Central memory CD8-positive, alpha-beta T cell (primary cell): ENCODE results near the gene MMS19.
"Not testable (repeated sequence)": the region's sequence is repeated elsewhere in the genome, so short reads cannot be mapped to it uniquely, and the experiment has no call there.

ENCODE experiments used
- ATAC-seq: fragments of 150-1000 bp; cut with Tn5 transposase; replicated peaks from 2 replicates; pipeline ENCODE4 v1.10.0; 2022; ENCODE audit warnings: mild to moderate bottlenecking, moderate FRiP score, moderate number of reproducible peaks; ENCODE audit not compliant: poor library complexity, severe bottlenecking; ENCODE audit errors: extremely low read depth
- DNase-seq, 2 donors: peaks; one replicate each; pipeline ENCODE4 v3.0.0; 2021; ENCODE audit warnings: low spot score in 2 of 2
- H3K27ac Mint-ChIP-seq: one replicate; pipeline ENCODE4 v1.8.0; 2022; ENCODE audit warnings: low read depth, mild to moderate bottlenecking, moderate library complexity, mixed read lengths
- H3K27me3 Mint-ChIP-seq: one replicate; pipeline ENCODE4 v1.8.0; 2022; ENCODE audit warnings: mixed read lengths
- H3K36me3 Mint-ChIP-seq: one replicate; pipeline ENCODE4 v1.8.0; 2022; ENCODE audit warnings: mild to moderate bottlenecking, moderate library complexity, mixed read lengths; ENCODE audit not compliant: insufficient read depth
- H3K4me1 Mint-ChIP-seq: one replicate; pipeline ENCODE4 v1.8.0; 2022; ENCODE audit warnings: mixed read lengths
- H3K4me3 Mint-ChIP-seq: one replicate; pipeline ENCODE4 v1.8.0; 2022; ENCODE audit warnings: mild to moderate bottlenecking, moderate library complexity, mixed read lengths
- H3K9me3 Mint-ChIP-seq: one replicate; pipeline ENCODE4 v1.8.0; 2022; ENCODE audit warnings: mixed read lengths

Gene MMS19

GRCh38 chr10:97537186-97537869, 39.1 kb upstream of the MMS19 start:
- Mint-ChIP-seq H3K36me3 (peaks cover 2% of the 10 kb centered on the region), H3K27me3 (no peaks in the 10 kb centered on the region)
- DNase-seq = no peak

GRCh38 chr10:97534746-97535367, 36.6 kb upstream of the MMS19 start:
- Mint-ChIP-seq H3K27ac (no peak overlapping the region), H3K9me3 (no peaks in the 10 kb centered on the region), H3K4me3 (no peak overlapping the region), H3K27me3 (no peaks in the 10 kb centered on the region), H3K36me3 (peaks cover 2% of the 10 kb centered on the region), H3K4me1 (no peaks in the 10 kb centered on the region)
- no peak for DNase-seq
- no peak for ATAC-seq

More at GRCh38 chr10:97537186-97537869, 39.1 kb upstream of the MMS19 start:
- no peak for ATAC-seq
- Mint-ChIP-seq H3K27ac (no peak overlapping the region), H3K9me3 (no peaks in the 10 kb centered on the region), H3K4me3 (no peak overlapping the region), H3K4me1 (no peaks in the 10 kb centered on the region)

GRCh38 chr10:97533888-97534287, 35.7 kb upstream of the MMS19 start:
- H3K27ac Mint-ChIP-seq = no peak overlapping the region
- no peaks in the 10 kb centered on the region for H3K4me1 Mint-ChIP-seq
- H3K9me3 Mint-ChIP-seq = no peaks in the 10 kb centered on the region
- DNase-seq (no peak), ATAC-seq (no peak)
- peaks cover under 1% of the 10 kb centered on the region for H3K36me3 Mint-ChIP-seq
- no peak overlapping the region for H3K4me3 Mint-ChIP-seq
- no peaks in the 10 kb centered on the region for H3K27me3 Mint-ChIP-seq

- H3K9me3 Mint-ChIP-seq = no peaks in the 10 kb centered on the region
- H3K4me1 Mint-ChIP-seq = no peaks in the 10 kb centered on the region
- H3K27me3 Mint-ChIP-seq = no peaks in the 10 kb centered on the region
- no peak overlapping the region for H3K27ac Mint-ChIP-seq
- DNase-seq (no peak), ATAC-seq (no peak)
- H3K36me3 Mint-ChIP-seq = no peaks in the 10 kb centered on the region
- no peak overlapping the region for H3K4me3 Mint-ChIP-seq
Measured at GRCh38 chr10:97532935-97533671, 34.9 kb upstream of the MMS19 start.

- Mint-ChIP-seq H3K27ac (no peak overlapping the region), H3K27me3 (no peaks in the 10 kb centered on the region), H3K4me3 (no peak overlapping the region), H3K9me3 (no peaks in the 10 kb centered on the region), H3K4me1 (no peaks in the 10 kb centered on the region), H3K36me3 (no peaks in the 10 kb centered on the region)
- ATAC-seq (no peak), DNase-seq (no peak)
Measured at GRCh38 chr10:97531401-97531986, 33.3 kb upstream of the MMS19 start.

- ATAC-seq (no peak), DNase-seq (no peak)
- Mint-ChIP-seq H3K9me3 (no peaks in the 10 kb centered on the region), H3K27ac (no peak overlapping the region), H3K4me3 (no peak overlapping the region), H3K4me1 (no peaks in the 10 kb centered on the region), H3K27me3 (peaks cover 8% of the 10 kb centered on the region), H3K36me3 (no peaks in the 10 kb centered on the region)
Measured at GRCh38 chr10:97529685-97530465, 31.7 kb upstream of the MMS19 start.

GRCh38 chr10:97528876-97529275, 30.7 kb upstream of the MMS19 start:
- peaks cover 18% of the 10 kb centered on the region for H3K27me3 Mint-ChIP-seq
- H3K4me1 Mint-ChIP-seq, H3K36me3 Mint-ChIP-seq, DNase-seq, H3K9me3 Mint-ChIP-seq, ATAC-seq, H3K27ac Mint-ChIP-seq, H3K4me3 Mint-ChIP-seq: not testable (repeated sequence)

GRCh38 chr10:97525683-97526110, 27.5 kb upstream of the MMS19 start:
- DNase-seq = no peak
- Mint-ChIP-seq H3K27me3 (peaks cover 40% of the 10 kb centered on the region), H3K27ac (no peak overlapping the region), H3K4me1 (no peaks in the 10 kb centered on the region), H3K9me3 (no peaks in the 10 kb centered on the region), H3K36me3 (no peaks in the 10 kb centered on the region), H3K4me3 (no peak overlapping the region)
- ATAC-seq = no peak

GRCh38 chr10:97525086-97525485, 26.9 kb upstream of the MMS19 start:
- no peak for ATAC-seq
- Mint-ChIP-seq H3K4me3 (no peak overlapping the region), H3K9me3 (no peaks in the 10 kb centered on the region), H3K4me1 (no peaks in the 10 kb centered on the region), H3K27me3 (peaks cover 46% of the 10 kb centered on the region), H3K36me3 (no peaks in the 10 kb centered on the region), H3K27ac (no peak overlapping the region)
- no peak for DNase-seq

- Mint-ChIP-seq H3K4me1 (no peaks in the 10 kb centered on the region), H3K4me3 (no peak overlapping the region), H3K27ac (no peak overlapping the region), H3K9me3 (no peaks in the 10 kb centered on the region), H3K36me3 (no peaks in the 10 kb centered on the region), H3K27me3 (peaks cover 55% of the 10 kb centered on the region)
- DNase-seq = no peak
- no peak for ATAC-seq
Measured at GRCh38 chr10:97522937-97523336, 24.7 kb upstream of the MMS19 start.

GRCh38 chr10:97522071-97522470, 23.8 kb upstream of the MMS19 start:
- no peak for ATAC-seq
- Mint-ChIP-seq H3K4me3 (no peak overlapping the region), H3K27ac (no peak overlapping the region), H3K27me3 (peaks cover 59% of the 10 kb centered on the region), H3K4me1 (peaks cover 1% of the 10 kb centered on the region), H3K36me3 (no peaks in the 10 kb centered on the region), H3K9me3 (no peaks in the 10 kb centered on the region)
- DNase-seq = no peak
